Panc1 (cell line): ENCODE data around the gene IL22. TPM values are rescaled to one million over a fixed set of nuclear protein-coding genes. Genes with fewer than 3 reads are reported as not detected.

Source experiments
- ATAC-seq: fragments of 200-7000 bp; cut with Tn5 transposase; 2 replicates; pipeline ENCODE4 v1.9.1; 2020; ENCODE audit warnings: mild to moderate bottlenecking, moderate library complexity
- BruUV-seq: library from RNA; stranded (reverse); fragments of 400-500 nt; replicated peaks from 2 replicates; lab custom pipeline; 2021; lab: Mats Ljungman, UMichigan
- CTCF ChIA-PET: fragments of 300-600 bp; sonication (Branson Sonifier 250); formaldehyde crosslinking; loops from one replicate; lab custom pipeline; 2022; ENCODE audit warnings: antibody characterized with exemption; lab: Charles Lee
- POLR2A ChIA-PET: fragments of 300-600 bp; sonication (Branson Sonifier 250); formaldehyde crosslinking; loops from one replicate; lab custom pipeline; 2022; ENCODE audit warnings: antibody characterized with exemption; lab: Charles Lee
- DNase-seq: peaks from one replicate; pipeline ENCODE4 v3.0.0-alpha.2; 2010; ENCODE audit warnings: low read depth, low spot score
- H3K27ac ChIP-seq: 2 replicates; pipeline ENCODE4 v1.5.1; 2011; ENCODE audit warnings: mild to moderate bottlenecking, low read length, inconsistent platforms
- H3K27me3 ChIP-seq: fragments of 200-500 bp; sonication (Bioruptor generic); 2 replicates; pipeline ENCODE4 v1.6.0; 2014; ENCODE audit warnings: low read length, inconsistent platforms; ENCODE audit not compliant: control insufficient read depth, insufficient read depth
- H3K36me3 ChIP-seq: fragments of 200-500 bp; sonication (Bioruptor generic); 2 replicates; pipeline ENCODE4 v1.5.1; 2014; ENCODE audit warnings: inconsistent platforms, mild to moderate bottlenecking, low read length, moderate library complexity; ENCODE audit not compliant: control insufficient read depth, insufficient read depth
- H3K4me1 ChIP-seq: 2 replicates; pipeline ENCODE4 v1.5.1; 2011; ENCODE audit warnings: inconsistent platforms, mild to moderate bottlenecking, low read length, moderate library complexity; ENCODE audit not compliant: control insufficient read depth, insufficient read depth
- H3K4me3 ChIP-seq, 2 experiments: 2 replicates each; pipeline ENCODE4 v1.5.1; 2011 to 2012; ENCODE audit warnings: low read depth in 2 of 2, low read length in 2 of 2, mild to moderate bottlenecking in 2 of 2, inconsistent platforms in 1 of 2, moderate library complexity in 1 of 2
- H3K9me3 ChIP-seq: fragments of 200-500 bp; sonication (Bioruptor generic); 2 replicates; pipeline ENCODE4 v1.5.1; 2014; ENCODE audit warnings: low read depth, mild to moderate bottlenecking, inconsistent platforms, low read length, moderate library complexity; ENCODE audit not compliant: control insufficient read depth, insufficient read depth
- CTCF ChIP-seq: fragments of 450-650 bp; IDR thresholded peaks from 2 replicates; pipeline ENCODE4 v1.5.1; 2017; ENCODE audit warnings: mild to moderate bottlenecking
- POLR2AphosphoS5 ChIP-seq: IDR thresholded peaks from 2 replicates; pipeline ENCODE4 v1.6.1; 2012; ENCODE audit warnings: mild to moderate bottlenecking, low read depth, low read length, moderate library complexity
- REST ChIP-seq, 2 experiments: IDR thresholded peaks; 2 replicates each; pipeline ENCODE4 v1.6.1; 2011 to 2012; ENCODE audit warnings: low read depth in 2 of 2, control low read depth in 1 of 2, low read length in 1 of 2, mild to moderate bottlenecking in 1 of 2, moderate library complexity in 1 of 2; ENCODE audit not compliant: insufficient read depth in 1 of 2
- SIN3A ChIP-seq: IDR thresholded peaks from 2 replicates; pipeline ENCODE4 v1.6.1; 2012; ENCODE audit warnings: low read depth, mild to moderate bottlenecking, low read length, moderate library complexity, borderline replicate concordance; ENCODE audit not compliant: insufficient read depth
- TCF7L2 ChIP-seq: IDR thresholded peaks from 2 replicates; pipeline ENCODE4 v1.6.1; 2011; ENCODE audit warnings: mild to moderate bottlenecking, low read depth, low read length, inconsistent platforms
- in situ Hi-C: cut with HindIII; loops from 2 replicates; pipeline ENCODE4 v1.10.0; 2016; ENCODE audit warnings: low sequenced_read_pairs, low pct_unique_long_range_greater_than_20kb
- intact Hi-C: fragments of 100-400 bp; cut with micrococcal nuclease; formaldehyde crosslinking; loops from one replicate; pipeline ENCODE4 v1.10.0; 2022; ENCODE audit not compliant: unreplicated experiment
- total RNA-seq: library from RNA; stranded (reverse); gene quantifications from one replicate; pipeline ENCODE4 v1.2.1, GENCODE V29; 2021; ENCODE audit not compliant: unreplicated experiment

The IL22 gene
- total RNA-seq, 1 experiment from 2014 or later: not detected

DNA sequence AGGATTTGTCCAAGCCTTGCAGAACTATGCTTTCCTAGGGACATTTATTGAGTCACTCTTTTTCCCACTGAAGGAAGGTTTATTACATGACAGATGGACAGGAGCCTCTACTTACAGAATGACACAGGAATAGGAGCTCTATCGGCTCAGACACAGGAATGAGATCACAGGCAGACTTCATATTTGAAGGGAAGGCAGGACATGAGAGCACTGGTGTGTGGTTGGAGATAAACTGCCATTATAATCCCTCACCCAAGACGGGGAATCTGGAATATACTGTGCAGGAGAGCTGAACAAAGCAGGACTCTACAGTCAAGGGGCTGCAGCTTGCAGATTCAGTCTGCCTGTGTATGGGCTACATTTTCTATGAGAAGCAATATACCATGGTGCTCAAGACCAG lies 26.8 kb upstream of the IL22 start:
- no TSS peak for BruUV-seq

GRCh38 chr12:68279227-68280054 lies 26.0 kb upstream of the IL22 start:
- TF ChIP-seq SIN3A (no peak), TCF7L2 (no peak), POLR2AphosphoS5 (no peak), REST (IDR thresholded peaks at IDR 0.05; ENCODE audit: insufficient read depth in 1 of 2, low read depth in 2 of 2, low read length in 1 of 2) (no peak), CTCF (no peak)
- DNase-seq: no peak
- no peaks in the 10 kb centered on the region for H3K9me3 ChIP-seq
- CTCF ChIA-PET: no interaction called here
- no TSS peak for BruUV-seq
- no peaks in the 10 kb centered on the region for H3K36me3 ChIP-seq
- in situ Hi-C loops (no loop called here), intact Hi-C loops (no loop called here)
- peak; percentile 67 for ATAC-seq
- POLR2A ChIA-PET: no interaction called here
- peaks cover 6% of the 10 kb centered on the region; the same call in 1 of the 2 replicates for H3K4me1 ChIP-seq
- no peak overlapping the region for H3K27ac ChIP-seq
- H3K4me3 ChIP-seq: no peak overlapping the region
- no peaks in the 10 kb centered on the region for H3K27me3 ChIP-seq

More for the DNA sequence above, 26.8 kb upstream of the IL22 start:
- DNase-seq: no peak
- Histone ChIP-seq H3K27me3 (no peaks in the 10 kb centered on the region), H3K4me1 (peaks cover 6% of the 10 kb centered on the region; the same call in 1 of the 2 replicates), H3K4me3 (no peak overlapping the region), H3K27ac (no peak overlapping the region), H3K36me3 (no peaks in the 10 kb centered on the region), H3K9me3 (no peaks in the 10 kb centered on the region)
- intact Hi-C loops (no loop called here), in situ Hi-C loops (no loop called here)
- TF ChIP-seq POLR2AphosphoS5 (no peak), SIN3A (no peak)
- POLR2A ChIA-PET: no interaction called here
- CTCF ChIA-PET: no interaction called here
- ATAC-seq: no peak

GRCh38 chr12:68276402-68276930 lies 23.1 kb upstream of the IL22 start:
- CTCF ChIA-PET: no interaction called here
- intact Hi-C loops: no loop called here

More at GRCh38 chr12:68276402-68276930, 23.1 kb upstream of the IL22 start:
- TF ChIP-seq CTCF: no peak
- TF ChIP-seq REST (IDR thresholded peaks at IDR 0.05; ENCODE audit: insufficient read depth in 1 of 2, low read depth in 2 of 2, low read length in 1 of 2): no peak
- no peak for TF ChIP-seq TCF7L2
- no peak for TF ChIP-seq SIN3A
- BruUV-seq: no TSS peak
- H3K4me3 ChIP-seq: no peak overlapping the region
- in situ Hi-C loops: no loop called here
- H3K4me1 ChIP-seq: peaks cover 6% of the 10 kb centered on the region; the same call in 1 of the 2 replicates
- no peak for ATAC-seq
- H3K9me3 ChIP-seq: no peaks in the 10 kb centered on the region
- POLR2A ChIA-PET: no interaction called here
- H3K36me3 ChIP-seq: no peaks in the 10 kb centered on the region
- H3K27ac ChIP-seq: no peak overlapping the region
- no peak for DNase-seq
- no peaks in the 10 kb centered on the region for H3K27me3 ChIP-seq
